ENCODE data around the gene METRN. TPM values are rescaled to one million over a fixed set of nuclear protein-coding genes. Genes with fewer than 3 reads are reported as not detected.

Gene METRN
- total RNA-seq, 1 donor, result 33.3 TPM

GRCh38 chr16:667780-668518, 47.0 kb upstream of the METRN start, which contains the start of gene RHOT2:
TSS of gene RHOT2 (plus strand) at chr16:668132. CDS start at chr16:668200, 68 bp downstream.
- peaks cover 35% of the 10 kb centered on the region for H3K79me2 ChIP-seq (ENCODE audit: insufficient read depth, low read length)
- TF ChIP-seq CTCF (IDR thresholded peaks at IDR 0.05; ENCODE audit: extremely low read depth, low read depth, low read length), result peak; percentile 75
- peaks cover 31% of the 10 kb centered on the region for H3K36me3 ChIP-seq (ENCODE audit: insufficient read depth, low read length)
- H3K27ac ChIP-seq (ENCODE audit: low read depth, low read length), result peak within 1 kb of the TSS; percentile 58
- H4K20me1 ChIP-seq (ENCODE audit: insufficient read depth, low read length), result peaks cover 26% of the 10 kb centered on the region
- peaks cover 10% of the 10 kb centered on the region for H3K4me1 ChIP-seq (ENCODE audit: insufficient read depth, low read length)
- no peaks in the 10 kb centered on the region for H3K9me3 ChIP-seq (ENCODE audit: low read depth, low read length)
- peak within 1 kb of the TSS; percentile 94 for H2AFZ ChIP-seq (ENCODE audit: low read length)
- no peaks in the 10 kb centered on the region for H3K27me3 ChIP-seq (ENCODE audit: insufficient read depth, low read length)
- peak; percentile 100 for DNase-seq (ENCODE audit: insufficient read length, low spot score, missing footprints)
- H3K4me3 ChIP-seq (ENCODE audit: insufficient read depth, low read length), result peak within 1 kb of the TSS; percentile 93
- H3K4me2 ChIP-seq (ENCODE audit: insufficient read depth, low read length), result peak within 1 kb of the TSS; percentile 84

- no peak for TF ChIP-seq CTCF (IDR thresholded peaks at IDR 0.05; ENCODE audit: extremely low read depth, low read depth, low read length)
- DNase-seq (ENCODE audit: insufficient read length, low spot score, missing footprints), result no peak
- no peaks in the 10 kb centered on the region for H3K27me3 ChIP-seq (ENCODE audit: insufficient read depth, low read length)
Measured at GRCh38 chr16:668519-669171, 46.3 kb upstream of the METRN start.

GRCh38 chr16:669666-670065, 45.3 kb upstream of the METRN start:
- peak overlapping the region; percentile 84 for H3K4me2 ChIP-seq (ENCODE audit: insufficient read depth, low read length)
- H4K20me1 ChIP-seq (ENCODE audit: insufficient read depth, low read length), result peaks cover 38% of the 10 kb centered on the region
- DNase-seq (ENCODE audit: insufficient read length, low spot score, missing footprints), result no peak
- no peak for TF ChIP-seq CTCF (IDR thresholded peaks at IDR 0.05; ENCODE audit: extremely low read depth, low read depth, low read length)
- H3K27ac ChIP-seq (ENCODE audit: low read depth, low read length), result no peak overlapping the region
- H3K4me1 ChIP-seq (ENCODE audit: insufficient read depth, low read length), result peaks cover 10% of the 10 kb centered on the region
- no peak overlapping the region for H3K4me3 ChIP-seq (ENCODE audit: insufficient read depth, low read length)
- no peaks in the 10 kb centered on the region for H3K27me3 ChIP-seq (ENCODE audit: insufficient read depth, low read length)
- peaks cover 41% of the 10 kb centered on the region for H3K36me3 ChIP-seq (ENCODE audit: insufficient read depth, low read length)
- no peak overlapping the region for H2AFZ ChIP-seq (ENCODE audit: low read length)
- peaks cover 35% of the 10 kb centered on the region for H3K79me2 ChIP-seq (ENCODE audit: insufficient read depth, low read length)
- H3K9me3 ChIP-seq (ENCODE audit: low read depth, low read length), result no peaks in the 10 kb centered on the region

More at GRCh38 chr16:668519-669171, 46.3 kb upstream of the METRN start:
- H3K4me2 ChIP-seq (ENCODE audit: insufficient read depth, low read length), result peak overlapping the region; percentile 84
- no peak overlapping the region for H2AFZ ChIP-seq (ENCODE audit: low read length)
- H3K9me3 ChIP-seq (ENCODE audit: low read depth, low read length), result no peaks in the 10 kb centered on the region
- H3K79me2 ChIP-seq (ENCODE audit: insufficient read depth, low read length), result peaks cover 35% of the 10 kb centered on the region
- H3K4me3 ChIP-seq (ENCODE audit: insufficient read depth, low read length), result peak overlapping the region; percentile 93
- peak overlapping the region; percentile 58 for H3K27ac ChIP-seq (ENCODE audit: low read depth, low read length)
- H3K36me3 ChIP-seq (ENCODE audit: insufficient read depth, low read length), result peaks cover 37% of the 10 kb centered on the region
- peaks cover 29% of the 10 kb centered on the region for H4K20me1 ChIP-seq (ENCODE audit: insufficient read depth, low read length)
- peaks cover 10% of the 10 kb centered on the region for H3K4me1 ChIP-seq (ENCODE audit: insufficient read depth, low read length)

Measured in osteoblast (primary cell).